HepG2 (cell line): Measurements from ENCODE around the gene GGACT. TPM values are rescaled to one million over a fixed set of nuclear protein-coding genes. Genes with fewer than 3 reads are reported as not detected.

Experiments
- ATAC-seq: fragments of 200-7000 bp; cut with Tn5 transposase; 3 replicates; pipeline ENCODE4 v1.9.1; 2020; ENCODE audit warnings: mild to moderate bottlenecking, moderate library complexity
- BruUV-seq: library from RNA; stranded (reverse); fragments of 400-500 nt; replicated peaks from 2 replicates; lab custom pipeline; 2021; lab: Mats Ljungman, UMichigan
- CTCF ChIA-PET: fragments of 300-600 bp; formaldehyde crosslinking; extraction: SDS; loops from one replicate; lab custom pipeline; 2021; ENCODE audit warnings: low total read pairs, inconsistent platforms, low intra/inter-chr PET ratio; lab: Yijun Ruan, JAX
- POLR2A ChIA-PET: fragments of 350-600 bp; sonication (Branson Sonifier 250); formaldehyde crosslinking; loops from one replicate; lab custom pipeline; 2020; ENCODE audit warnings: antibody characterized with exemption, inconsistent platforms; lab: Yijun Ruan, JAX
- DNase-seq: peaks from one replicate; pipeline ENCODE4 v3.0.0-alpha.2; 2015; ENCODE audit warnings: low spot score
- FAIRE-seq: peaks from 3 replicates; lab custom pipeline; 2011; peaks lifted over from hg19 to GRCh38; lab: Jason Lieb, UNC
- H2AFZ ChIP-seq: one replicate; pipeline ENCODE4 v1.6.1; 2011; ENCODE audit warnings: low read length, inconsistent platforms
- H3K27ac ChIP-seq: fragments of 300-600 bp; 3 replicates; pipeline ENCODE4 v1.8.0; 2011; ENCODE audit warnings: mixed run types, mild to moderate bottlenecking, mixed read lengths, low read length, inconsistent platforms; ENCODE audit not compliant: insufficient read depth; ENCODE audit errors: extremely low read length
- H3K27me3 ChIP-seq, 2 experiments: fragments of 200-600 bp in 1 of 2; 2 replicates in 1 of 2; 3 replicates in 1 of 2; pipeline versions ENCODE4 v1.6.0 to v1.8.0; 2011; ENCODE audit warnings: low read length in 2 of 2, mild to moderate bottlenecking in 2 of 2, moderate library complexity in 2 of 2, inconsistent platforms in 1 of 2; ENCODE audit not compliant: insufficient read depth in 2 of 2, control insufficient read depth in 1 of 2
- H3K36me3 ChIP-seq, 2 experiments: fragments of 200-600 bp in 1 of 2; replicated peaks in 1 of 2; 2 replicates in 1 of 2; 3 replicates in 1 of 2; pipeline versions ENCODE4 v1.5.1 to v1.8.0; 2011; ENCODE audit warnings: low read length in 2 of 2, inconsistent platforms in 1 of 2; ENCODE audit not compliant: insufficient read depth in 2 of 2, control insufficient read depth in 1 of 2
- H3K4me1 ChIP-seq: 2 replicates; pipeline ENCODE4 v1.5.1; 2012; ENCODE audit warnings: low read length, inconsistent platforms; ENCODE audit not compliant: insufficient read depth
- H3K4me2 ChIP-seq: 2 replicates; pipeline ENCODE4 v1.6.0; 2011; ENCODE audit warnings: low read depth, low read length, inconsistent platforms
- H3K4me3 ChIP-seq, 3 experiments: fragments of 200-600 bp in 1 of 3; sonication (generic), shearing (Covaris generic) in 1 of 3; replicated peaks in 1 of 3; 2 replicates each; pipeline ENCODE4 v1.5.1; 2011 to 2016; ENCODE audit warnings: low read length in 3 of 3, inconsistent platforms in 2 of 3, low read depth in 2 of 3, mild to moderate bottlenecking in 2 of 3, control low read depth in 1 of 3, mixed read lengths in 1 of 3; ENCODE audit not compliant: insufficient read depth in 1 of 3
- H3K79me2 ChIP-seq: one replicate; pipeline ENCODE4 v1.6.1; 2011; ENCODE audit warnings: low read length, inconsistent platforms; ENCODE audit not compliant: insufficient read depth
- H3K9ac ChIP-seq: 2 replicates; pipeline ENCODE4 v1.6.0; 2011; ENCODE audit warnings: mild to moderate bottlenecking, low read depth, low read length, inconsistent platforms; ENCODE audit not compliant: insufficient read depth
- H3K9me3 ChIP-seq: 2 replicates; pipeline ENCODE4 v1.5.1; 2012; ENCODE audit warnings: mild to moderate bottlenecking, low read length
- H4K20me1 ChIP-seq: 2 replicates; pipeline ENCODE4 v1.6.0; 2011; ENCODE audit warnings: inconsistent platforms, mild to moderate bottlenecking, low read length, moderate library complexity; ENCODE audit not compliant: insufficient read depth
- ATM ChIP-seq: fragments of 450-650 bp; IDR thresholded peaks from 2 replicates; pipeline ENCODE4 v1.7.1; 2017; ENCODE audit warnings: mild to moderate bottlenecking, borderline replicate concordance
- CEBPB ChIP-seq: IDR thresholded peaks from 2 replicates; pipeline ENCODE4 v1.6.1; 2011; ENCODE audit warnings: low read depth, low read length, improper control_type of control experiment, borderline replicate concordance
- ERF ChIP-seq: IDR thresholded peaks from 2 replicates; pipeline ENCODE4 v1.6.1; 2018; ENCODE audit warnings: missing biosample characterization, missing genetic modification reagents
- MATR3 ChIP-seq: sonication (generic); formaldehyde crosslinking; IDR thresholded peaks from 2 replicates; pipeline ENCODE4 v1.4.0; 2020; ENCODE audit warnings: missing genetic modification reagents
- MED1 ChIP-seq: sonication (generic); formaldehyde crosslinking; IDR thresholded peaks from 2 replicates; pipeline ENCODE4 v1.4.0; 2020; ENCODE audit warnings: missing genetic modification reagents
- ZNF225 ChIP-seq: sonication (generic); formaldehyde crosslinking; IDR thresholded peaks from 2 replicates; pipeline ENCODE4 v1.4.0; 2020; ENCODE audit warnings: mild to moderate bottlenecking, missing genetic modification reagents
- ZNF781 ChIP-seq: sonication (generic); formaldehyde crosslinking; IDR thresholded peaks from 2 replicates; pipeline ENCODE4 v1.5.1; 2020; ENCODE audit warnings: borderline replicate concordance, mild to moderate bottlenecking, missing genetic modification reagents; ENCODE audit errors: not compliant biosample characterization
- WGBS: methylation state at CpG from one replicate; pipeline ENCODE4 v1.1.6; 2017; ENCODE audit warnings: low lambda C conversion rate; 5-methylcytosine and 5-hydroxymethylcytosine counted together
- in situ Hi-C: cut with HindIII; loops from 2 replicates; pipeline ENCODE4 v1.10.0; 2017; ENCODE audit warnings: low pct_unique_long_range_greater_than_20kb; ENCODE audit not compliant: extremely low pct_ligation_motif_present
- intact Hi-C: fragments of 100-400 bp; cut with micrococcal nuclease; formaldehyde crosslinking; loops from one replicate; pipeline ENCODE4 v1.10.0; 2022; ENCODE audit not compliant: unreplicated experiment
- polyA plus RNA-seq, 8 experiments: library from polyadenylated mRNA; depleted of rRNA in 3 of 8; stranded (reverse) in 7 of 8; unstranded in 1 of 8; fragments of >200 nt; fragmentation: Illumina TruSeq in 4 of 8; extraction: Trizol in 4 of 8; gene quantifications; 2 replicates each; pipeline versions ENCODE4 v1.2.1 to v1.2.3, GENCODE V29; 2011 to 2016; ENCODE audit warnings: low read depth in 4 of 8, missing spikeins in 1 of 8, mixed read lengths in 1 of 8; ENCODE audit not compliant: insufficient read depth in 1 of 8
- total RNA-seq, 5 experiments: library from RNA; depleted of rRNA; stranded (reverse); fragments of >200 nt; fragmentation: Illumina TruSeq; extraction: Trizol; gene quantifications; 2 replicates each; pipeline ENCODE4 v1.2.3, GENCODE V29; 2016; ENCODE audit warnings: low read depth in 1 of 5
- TF ChIP-seq, protein P1 (sequence below): sonication (generic); formaldehyde crosslinking; IDR thresholded peaks from 2 replicates; pipeline ENCODE4 v1.4.0; 2020; ENCODE audit warnings: missing genetic modification reagents, borderline replicate concordance

GGACT gene
- total and polyA plus RNA-seq, 2 of the 13 experiments (the other 11 are each of a cell fraction or from before 2014, with no cell fraction given) = 1.7 to 1.9 TPM

DNA sequence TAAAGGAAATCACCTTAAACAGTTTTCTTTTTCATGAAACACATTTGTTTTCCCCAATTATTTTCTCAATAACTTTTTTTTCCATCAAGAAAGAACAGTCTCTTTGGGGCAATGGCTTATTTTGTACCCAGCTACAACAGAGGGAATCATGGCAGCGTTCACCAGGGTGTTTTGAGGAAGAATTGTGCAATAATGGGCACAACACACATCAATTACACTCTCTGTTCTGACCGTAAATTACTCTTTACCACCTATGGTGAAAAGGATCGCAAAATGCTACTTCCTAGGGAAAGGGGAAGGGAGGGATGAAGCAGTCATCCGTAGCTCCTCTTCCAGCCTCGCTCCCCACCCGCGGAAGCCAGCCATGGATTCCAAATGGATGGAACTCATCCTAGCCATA lies 47.4 kb upstream of the GGACT start:
- in situ Hi-C loops (no loop called here), intact Hi-C loops (no loop called here)
- Histone ChIP-seq H3K4me3 (no peak overlapping the region), H3K36me3 (peaks cover 20 to 51% of the 10 kb centered on the region in 2 experiments), H4K20me1 (no peaks in the 10 kb centered on the region), H3K79me2 (no peaks in the 10 kb centered on the region), H3K9me3 (no peaks in the 10 kb centered on the region), H3K27me3 (no peaks in the 10 kb centered on the region), H3K4me1 (peaks cover 3% of the 10 kb centered on the region), H2AFZ (no peak overlapping the region), H3K9ac (no peak overlapping the region), H3K27ac (no peak overlapping the region), H3K4me2 (no peak overlapping the region)
- CTCF ChIA-PET = no interaction called here
- DNase-seq (no peak), ATAC-seq (no peak), FAIRE-seq (no peak)
- 97% methylated on average over 7 of the region's 7 CpGs for WGBS
- TF ChIP-seq MATR3 (CRISPR knock-in tag) (no peak), CEBPB (peak; percentile 62), ZNF225 (CRISPR knock-in tag) (no peak), ATM (no peak), ZNF781 (no peak), ERF (no peak), MED1 (CRISPR knock-in tag) (no peak)
- TF ChIP-seq, protein P1, sequence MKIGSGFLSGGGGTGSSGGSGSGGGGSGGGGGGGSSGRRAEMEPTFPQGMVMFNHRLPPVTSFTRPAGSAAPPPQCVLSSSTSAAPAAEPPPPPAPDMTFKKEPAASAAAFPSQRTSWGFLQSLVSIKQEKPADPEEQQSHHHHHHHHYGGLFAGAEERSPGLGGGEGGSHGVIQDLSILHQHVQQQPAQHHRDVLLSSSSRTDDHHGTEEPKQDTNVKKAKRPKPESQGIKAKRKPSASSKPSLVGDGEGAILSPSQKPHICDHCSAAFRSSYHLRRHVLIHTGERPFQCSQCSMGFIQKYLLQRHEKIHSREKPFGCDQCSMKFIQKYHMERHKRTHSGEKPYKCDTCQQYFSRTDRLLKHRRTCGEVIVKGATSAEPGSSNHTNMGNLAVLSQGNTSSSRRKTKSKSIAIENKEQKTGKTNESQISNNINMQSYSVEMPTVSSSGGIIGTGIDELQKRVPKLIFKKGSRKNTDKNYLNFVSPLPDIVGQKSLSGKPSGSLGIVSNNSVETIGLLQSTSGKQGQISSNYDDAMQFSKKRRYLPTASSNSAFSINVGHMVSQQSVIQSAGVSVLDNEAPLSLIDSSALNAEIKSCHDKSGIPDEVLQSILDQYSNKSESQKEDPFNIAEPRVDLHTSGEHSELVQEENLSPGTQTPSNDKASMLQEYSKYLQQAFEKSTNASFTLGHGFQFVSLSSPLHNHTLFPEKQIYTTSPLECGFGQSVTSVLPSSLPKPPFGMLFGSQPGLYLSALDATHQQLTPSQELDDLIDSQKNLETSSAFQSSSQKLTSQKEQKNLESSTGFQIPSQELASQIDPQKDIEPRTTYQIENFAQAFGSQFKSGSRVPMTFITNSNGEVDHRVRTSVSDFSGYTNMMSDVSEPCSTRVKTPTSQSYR (CRISPR knock-in tag) = no peak
- no TSS peak for BruUV-seq
- POLR2A ChIA-PET = no interaction called here
